ENCODE results near the gene LAMA4. TPM values are rescaled to one million over a fixed set of nuclear protein-coding genes. Genes with fewer than 3 reads are reported as not detected.

LAMA4 gene
- total RNA-seq, result 525 and 536 TPM in 2 replicates

GRCh38 chr6:112253841-112254816, at the start of gene LAMA4:
LAMA4 (minus strand) TSS chr6:112254567; CDS start chr6:112254150, 417 bp downstream.

GRCh38 chr6:112087136-112087911, 167.0 kb downstream of the LAMA4 start, which contains the start of the genes FAM229B and TUBE1:
FAM229B (plus strand) TSS chr6:112087591; CDS start chr6:112099284, 11,693 bp downstream.
TUBE1 (minus strand) TSS chr6:112087482; CDS start chr6:112087434, 48 bp downstream.

Other genes with a start within 250 kb of the LAMA4 start
- not detected in 2 replicates for gene CCN6, start 200.5 kb downstream of the LAMA4 start, total RNA-seq
- 9.0 and 12.9 TPM in 2 replicates for gene TUBE1, start 167.1 kb downstream of the LAMA4 start, total RNA-seq
- 6.8 and 11.8 TPM in 2 replicates for gene FAM229B, start 167.0 kb downstream of the LAMA4 start, total RNA-seq
- not detected in 2 replicates for gene RFPL4B, start 92.8 kb upstream of the LAMA4 start, total RNA-seq